Colonic mucosa (tissue), 4 donors: ENCODE data around the gene KRTAP4-3. TPM values are rescaled to one million over a fixed set of nuclear protein-coding genes. Genes with fewer than 3 reads are reported as not detected.
"Not testable (repeated sequence)": the region's sequence is repeated elsewhere in the genome, so short reads cannot be mapped to it uniquely, and the experiment has no call there.

Experiments used
- DNase-seq: peaks from one replicate; pipeline ENCODE4 v3.0.0-alpha.2; 2020
- H3K27ac ChIP-seq: fragments of 200-600 bp; one replicate; pipeline ENCODE4 v1.8.0; 2021
- H3K27me3 ChIP-seq: fragments of 200-600 bp; one replicate; pipeline ENCODE4 v1.8.0; 2021
- H3K36me3 ChIP-seq: fragments of 200-600 bp; one replicate; pipeline ENCODE4 v1.8.0; 2021
- H3K4me1 ChIP-seq: fragments of 200-600 bp; one replicate; pipeline ENCODE4 v1.8.0; 2021; ENCODE audit warnings: mild to moderate bottlenecking
- H3K4me3 ChIP-seq: fragments of 200-600 bp; one replicate; pipeline ENCODE4 v1.8.0; 2021
- H3K9ac ChIP-seq, 2 donors: one replicate each; pipeline ENCODE4 v1.7.0; 2013; ENCODE audit warnings: control low read depth in 2 of 2, low read depth in 2 of 2, low read length in 2 of 2
- H3K9me3 ChIP-seq: fragments of 200-600 bp; one replicate; pipeline ENCODE4 v1.8.0; 2021
- CTCF ChIP-seq: fragments of 200-600 bp; IDR thresholded peaks from one replicate; pipeline ENCODE4 v1.8.0; 2022; ENCODE audit warnings: antibody characterized with exemption, mild to moderate bottlenecking
- intact Hi-C: fragments of 100-400 bp; cut with DNase I; formaldehyde crosslinking; loops from one replicate; pipeline ENCODE4 v1.14.1; 2022
- total RNA-seq, 2 donors: library from RNA; stranded (reverse); fragmentation: NEBNext Ultra II Directional in 1 of 2; extraction: Animal tissue kit (Norgen Biotek cat#: 25700) in 1 of 2; gene quantifications; one replicate each; pipeline ENCODE4 v1.2.1, GENCODE V29; 2021
- donor health status: healthy.
- donor health status: DM: no; HTN: no; CAD: no.
- donor health status: DM: no; HTN: no; CAD: no.

The KRTAP4-3 gene
- total RNA-seq, 2 donors from 2014 or later, result not detected

DNA sequence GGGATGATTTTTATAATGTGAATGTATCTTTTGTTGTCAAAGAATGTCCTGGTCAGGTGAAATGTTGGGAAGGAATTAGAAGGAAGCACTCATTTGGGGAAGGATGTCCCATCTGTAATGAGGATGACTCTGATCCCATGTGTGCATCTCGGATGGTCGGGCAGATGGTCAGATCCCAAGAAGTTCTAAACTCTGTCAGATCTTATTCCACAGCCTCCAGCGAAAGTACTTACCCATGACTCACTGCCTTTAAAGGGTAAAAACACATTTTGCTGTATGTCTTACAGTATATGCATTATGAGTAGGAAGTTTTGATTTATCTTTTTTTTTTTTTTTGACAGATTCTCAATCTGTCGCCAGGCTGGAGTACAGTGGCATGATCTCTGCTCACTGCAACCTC, 49.3 kb downstream of the KRTAP4-3 start:
- Histone ChIP-seq H3K27me3 (no peaks in the 10 kb centered on the region), H3K9ac (no peak overlapping the region), H3K9me3 (no peaks in the 10 kb centered on the region), H3K4me3 (no peak overlapping the region), H3K4me1 (no peaks in the 10 kb centered on the region), H3K27ac (no peak overlapping the region), H3K36me3 (no peaks in the 10 kb centered on the region)
- DNase-seq, result no peak
- intact Hi-C loops, result no loop called here
- no peak for TF ChIP-seq CTCF

GRCh38 chr17:41117846-41118386, 50.1 kb downstream of the KRTAP4-3 start, which contains the start of gene KRTAP4-11:
Gene KRTAP4-11 (minus strand): TSS chr17:41118373. CDS start chr17:41118315, 58 bp downstream.
- H3K9me3 ChIP-seq, H3K27me3 ChIP-seq, H3K27ac ChIP-seq, H3K36me3 ChIP-seq, H3K4me1 ChIP-seq, DNase-seq, intact Hi-C loops, H3K9ac ChIP-seq, H3K4me3 ChIP-seq: not testable (repeated sequence)

Other genes with a start within 250 kb of the KRTAP4-3 start
- 1 to 10 TPM in 1 of 2 donors, under 1 TPM in 1; 0.27 to 1.2 TPM for gene KRT23, start 230.6 kb downstream of the KRTAP4-3 start, total RNA-seq
- gene KRT39, start 201.3 kb downstream of the KRTAP4-3 start, total RNA-seq, result not detected
- under 1 TPM in 1 of 2 donors, not detected in 1; 0.32 TPM for gene KRT40, start 183.9 kb downstream of the KRTAP4-3 start, total RNA-seq
- gene KRTAP3-3, start 174.1 kb downstream of the KRTAP4-3 start, total RNA-seq, result not detected
- gene KRTAP3-2, start 168.3 kb downstream of the KRTAP4-3 start, total RNA-seq, result not detected
- gene KRTAP3-1, start 159.1 kb downstream of the KRTAP4-3 start, total RNA-seq, result not detected
- gene KRTAP1-5, start 141.0 kb downstream of the KRTAP4-3 start, total RNA-seq, result not detected
- not detected for gene KRTAP1-4, start 138.0 kb downstream of the KRTAP4-3 start, total RNA-seq
- not detected for gene KRTAP1-3, start 133.3 kb downstream of the KRTAP4-3 start, total RNA-seq
- gene KRTAP1-1, start 126.8 kb downstream of the KRTAP4-3 start, total RNA-seq, result not detected
- gene KRTAP2-1, start 120.9 kb downstream of the KRTAP4-3 start, total RNA-seq, result not detected
- gene KRTAP2-2, start 113.0 kb downstream of the KRTAP4-3 start, total RNA-seq, result not detected
- gene KRTAP2-3, start 108.1 kb downstream of the KRTAP4-3 start, total RNA-seq, result not detected
- gene KRTAP2-4, start 102.3 kb downstream of the KRTAP4-3 start, total RNA-seq, result not detected
- gene KRTAP4-7, start 84.1 kb downstream of the KRTAP4-3 start, total RNA-seq, result not detected
- gene KRTAP4-8, start 70.1 kb downstream of the KRTAP4-3 start, total RNA-seq, result not detected
- gene KRTAP4-16, start 66.0 kb downstream of the KRTAP4-3 start, total RNA-seq, result not detected
- not detected for gene KRTAP4-9, start 62.8 kb downstream of the KRTAP4-3 start, total RNA-seq
- gene KRTAP4-11, start 49.8 kb downstream of the KRTAP4-3 start, total RNA-seq, result not detected
- not detected for gene KRTAP4-12, start 44.0 kb downstream of the KRTAP4-3 start, total RNA-seq
- not detected for gene KRTAP4-6, start 27.7 kb downstream of the KRTAP4-3 start, total RNA-seq
- gene KRTAP4-5, start 18.4 kb downstream of the KRTAP4-3 start, total RNA-seq, result not detected
- not detected for gene KRTAP4-4, start 7.5 kb downstream of the KRTAP4-3 start, total RNA-seq
- not detected for gene KRTAP4-2, start 10.0 kb upstream of the KRTAP4-3 start, total RNA-seq
- gene KRTAP4-1, start 16.7 kb upstream of the KRTAP4-3 start, total RNA-seq, result under 1 TPM in 1 of 2 donors, not detected in 1; 0.53 TPM
- gene KRTAP9-1, start 21.7 kb upstream of the KRTAP4-3 start, total RNA-seq, result not detected
- gene KRTAP9-2, start 58.4 kb upstream of the KRTAP4-3 start, total RNA-seq, result not detected
- gene KRTAP9-3, start 64.2 kb upstream of the KRTAP4-3 start, total RNA-seq, result not detected
- gene KRTAP9-8, start 69.8 kb upstream of the KRTAP4-3 start, total RNA-seq, result not detected
- gene KRTAP9-4, start 81.5 kb upstream of the KRTAP4-3 start, total RNA-seq, result not detected
- gene KRTAP9-9, start 87.2 kb upstream of the KRTAP4-3 start, total RNA-seq, result not detected
- not detected for gene KRTAP9-6, start 97.2 kb upstream of the KRTAP4-3 start, total RNA-seq
- not detected for gene KRTAP9-7, start 107.5 kb upstream of the KRTAP4-3 start, total RNA-seq
- gene KRTAP29-1, start 134.6 kb upstream of the KRTAP4-3 start, total RNA-seq, result not detected
- not detected for gene KRTAP16-1, start 141.1 kb upstream of the KRTAP4-3 start, total RNA-seq
- not detected for gene KRTAP17-1, start 147.5 kb upstream of the KRTAP4-3 start, total RNA-seq
- not detected for gene KRT33A, start 182.6 kb upstream of the KRTAP4-3 start, total RNA-seq
- gene KRT33B, start 201.6 kb upstream of the KRTAP4-3 start, total RNA-seq, result not detected
- not detected for gene KRT34, start 214.1 kb upstream of the KRTAP4-3 start, total RNA-seq
- gene KRT31, start 229.4 kb upstream of the KRTAP4-3 start, total RNA-seq, result not detected